Omental fat pad (tissue), 4 donors: ENCODE measurements around the gene CALCOCO2. TPM values are rescaled to one million over a fixed set of nuclear protein-coding genes. Genes with fewer than 3 reads are reported as not detected.
"Not testable (repeated sequence)": the region's sequence is repeated elsewhere in the genome, so short reads cannot be mapped to it uniquely, and the experiment has no call there.

Experiments
- ATAC-seq: fragments of 150-250 bp; one replicate; pipeline ENCODE4 v1.9.1; 2016; ENCODE audit warnings: mild to moderate bottlenecking, moderate library complexity; ENCODE audit not compliant: low FRiP score
- DNase-seq: peaks from one replicate; pipeline ENCODE4 v3.0.0-alpha.2; 2019; ENCODE audit warnings: low spot score
- total RNA-seq, 4 donors: library from RNA; depleted of rRNA; stranded (reverse); fragments of >200 nt; gene quantifications; one replicate each; pipeline ENCODE4 v1.1.0, GENCODE V29; 2016
- TF ChIP-seq, protein P1 (sequence below), 3 donors: fragments of 450-650 bp; IDR thresholded peaks; one replicate each; pipeline ENCODE4 v1.5.1; 2016 to 2017; ENCODE audit warnings: antibody characterized with exemption in 3 of 3, mild to moderate bottlenecking in 3 of 3, moderate library complexity in 2 of 3

The CALCOCO2 gene
- total RNA-seq, 4 donors from 2014 or later, result 107 to 356 (median 135) TPM

- ATAC-seq (no peak), DNase-seq (no peak)
- TF ChIP-seq, protein P1, sequence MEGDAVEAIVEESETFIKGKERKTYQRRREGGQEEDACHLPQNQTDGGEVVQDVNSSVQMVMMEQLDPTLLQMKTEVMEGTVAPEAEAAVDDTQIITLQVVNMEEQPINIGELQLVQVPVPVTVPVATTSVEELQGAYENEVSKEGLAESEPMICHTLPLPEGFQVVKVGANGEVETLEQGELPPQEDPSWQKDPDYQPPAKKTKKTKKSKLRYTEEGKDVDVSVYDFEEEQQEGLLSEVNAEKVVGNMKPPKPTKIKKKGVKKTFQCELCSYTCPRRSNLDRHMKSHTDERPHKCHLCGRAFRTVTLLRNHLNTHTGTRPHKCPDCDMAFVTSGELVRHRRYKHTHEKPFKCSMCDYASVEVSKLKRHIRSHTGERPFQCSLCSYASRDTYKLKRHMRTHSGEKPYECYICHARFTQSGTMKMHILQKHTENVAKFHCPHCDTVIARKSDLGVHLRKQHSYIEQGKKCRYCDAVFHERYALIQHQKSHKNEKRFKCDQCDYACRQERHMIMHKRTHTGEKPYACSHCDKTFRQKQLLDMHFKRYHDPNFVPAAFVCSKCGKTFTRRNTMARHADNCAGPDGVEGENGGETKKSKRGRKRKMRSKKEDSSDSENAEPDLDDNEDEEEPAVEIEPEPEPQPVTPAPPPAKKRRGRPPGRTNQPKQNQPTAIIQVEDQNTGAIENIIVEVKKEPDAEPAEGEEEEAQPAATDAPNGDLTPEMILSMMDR (IDR thresholded peaks at IDR 0.05), result no peak
Measured at GRCh38 chr17:48860456-48860855, 29.6 kb downstream of the CALCOCO2 start.

GRCh38 chr17:48868916-48869500 lies 38.2 kb downstream of the CALCOCO2 start:
- TF ChIP-seq, protein P1 (IDR thresholded peaks at IDR 0.05), result no peak
- no peak for ATAC-seq
- DNase-seq, result no peak

DNA sequence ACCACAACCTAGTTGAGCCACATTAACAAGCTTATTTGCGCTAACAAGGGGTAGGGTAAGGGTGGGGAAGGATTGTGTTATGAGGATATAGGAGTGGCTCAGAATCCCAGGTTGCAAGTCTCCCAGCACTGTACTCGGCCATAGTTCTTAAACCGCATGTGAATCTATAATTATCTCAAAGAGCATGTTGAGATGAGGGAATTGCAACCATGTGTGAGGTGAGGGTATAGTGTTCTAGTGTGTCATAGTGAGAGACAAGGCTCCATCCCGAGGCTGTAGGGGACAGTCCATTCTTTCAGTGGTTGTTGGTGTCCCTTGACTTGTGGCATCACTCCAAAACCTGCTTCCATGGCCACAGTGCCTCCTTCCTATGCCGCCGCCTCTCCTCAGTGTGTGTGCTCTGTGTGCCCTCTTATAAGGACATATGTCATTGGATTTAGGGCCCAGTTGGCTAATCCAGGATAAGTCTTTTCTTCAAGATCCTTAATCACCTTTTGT lies 39.0 kb downstream of the CALCOCO2 start:
- no peak for ATAC-seq
- TF ChIP-seq, protein P1 (IDR thresholded peaks at IDR 0.05), result no peak
- DNase-seq, result no peak

- ATAC-seq (no peak), DNase-seq (no peak)
- TF ChIP-seq, protein P1 (IDR thresholded peaks at IDR 0.05), result no peak
Measured at GRCh38 chr17:48871035-48871550, 40.3 kb downstream of the CALCOCO2 start.

DNA sequence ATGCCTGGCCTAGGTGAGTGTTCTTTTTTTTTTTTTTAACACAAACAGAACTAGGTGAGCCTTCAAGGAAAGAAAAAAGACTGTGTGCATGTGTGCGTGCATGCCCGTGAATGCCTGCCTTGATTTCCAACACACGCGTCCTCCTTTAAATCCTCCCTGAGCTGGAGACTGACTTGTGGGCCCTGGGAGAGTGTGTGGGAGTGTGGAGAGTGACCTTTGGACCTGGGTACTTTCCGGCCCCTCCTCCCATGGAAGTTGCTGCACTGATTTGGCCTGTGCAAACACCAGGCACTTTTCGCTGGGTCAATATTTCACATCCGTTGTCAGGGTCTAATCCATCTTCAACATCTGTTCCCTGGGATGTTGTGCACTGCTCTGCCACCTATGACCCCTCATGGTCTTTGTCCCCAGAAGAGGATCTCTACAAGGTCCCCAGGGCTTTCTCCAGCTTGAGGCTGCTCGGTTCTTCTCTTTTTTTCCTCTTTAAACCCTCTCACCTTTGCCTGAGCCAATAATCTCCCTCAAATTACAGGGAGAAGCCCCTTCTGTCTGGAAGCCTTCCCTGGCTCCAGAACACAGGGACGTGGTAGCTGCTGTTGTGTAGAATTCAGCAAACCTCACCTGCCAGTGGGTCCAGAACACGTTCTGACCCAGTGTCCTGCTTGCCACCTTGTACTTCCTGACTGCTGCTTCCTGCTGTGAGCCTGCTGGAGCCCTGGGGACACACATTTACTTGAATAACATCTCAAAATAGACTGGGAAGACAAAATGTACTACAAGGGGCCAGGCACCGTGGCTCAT lies 40.9 kb downstream of the CALCOCO2 start:
- ATAC-seq, result no peak
- DNase-seq, result no peak
- TF ChIP-seq, protein P1 (IDR thresholded peaks at IDR 0.05), result no peak

DNA sequence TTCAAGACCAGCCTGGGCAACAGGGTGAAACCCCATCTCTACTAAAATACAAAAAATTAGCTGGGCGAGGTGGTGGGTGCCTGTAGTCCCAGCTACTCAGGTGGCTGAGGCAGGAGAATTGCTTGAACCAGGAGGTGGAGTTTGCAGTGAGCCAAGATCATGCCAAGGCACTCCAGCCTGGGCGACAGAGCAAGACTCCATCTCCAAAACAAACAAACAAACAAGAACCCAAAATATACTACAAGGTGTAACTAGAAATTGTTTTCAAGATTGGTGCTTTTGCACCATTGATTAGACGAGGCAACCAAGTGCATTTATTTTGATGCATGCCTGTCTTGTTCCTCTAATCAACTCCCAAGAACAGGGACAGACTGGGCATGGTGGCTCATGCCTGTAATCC lies 41.6 kb downstream of the CALCOCO2 start:
- ATAC-seq, DNase-seq: not testable (repeated sequence)

DNA sequence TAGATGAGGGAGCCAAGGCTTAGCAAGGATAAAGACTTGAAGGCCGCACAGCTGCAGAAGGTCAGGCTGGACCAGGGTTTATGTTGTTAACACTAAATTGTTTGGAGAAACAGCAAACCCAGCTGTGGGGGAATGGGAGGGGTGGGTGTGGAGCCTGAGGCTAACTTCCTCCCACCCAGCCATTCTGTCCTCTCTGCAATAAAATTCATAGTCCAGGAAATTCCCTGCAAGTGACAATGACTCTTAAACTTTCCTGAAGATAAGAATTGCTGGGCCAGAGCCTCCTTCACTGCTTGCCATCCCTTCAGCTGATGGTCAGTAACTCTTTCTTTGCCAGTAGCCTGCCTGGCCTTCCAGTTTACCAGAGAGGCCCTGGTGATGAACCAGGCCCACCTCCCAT lies 42.4 kb downstream of the CALCOCO2 start:
- no peak for ATAC-seq
- TF ChIP-seq, protein P1 (IDR thresholded peaks at IDR 0.05), result no peak
- DNase-seq, result no peak
